Measurements from ENCODE around the gene ERC2. TPM values are rescaled to one million over a fixed set of nuclear protein-coding genes. Genes with fewer than 3 reads are reported as not detected.

ERC2 gene
- total and polyA plus RNA-seq, 7 experiments from 2014 or later = not detected

- Mint-ChIP-seq H3K27me3 (peaks cover 0 to 18% (median 11%) of the 10 kb centered on the region in 5 donors), H3K36me3 (no peaks in the 10 kb centered on the region), H3K27ac (no peak overlapping the region), H3K9me3 (no peaks in the 10 kb centered on the region), H3K4me3 (no peak overlapping the region), H3K4me1 (no peaks in the 10 kb centered on the region)
- no peak for ATAC-seq
- H3K4me1 ChIP-seq (ENCODE audit: control insufficient read depth in 2 of 2, insufficient read depth in 2 of 2, low read length in 2 of 2) = no peaks in the 10 kb centered on the region
- no peak for DNase-seq
- H3K9me3 ChIP-seq (ENCODE audit: control insufficient read depth in 2 of 3, low read length in 3 of 3) = no peaks in the 10 kb centered on the region
- ChIA-PET POLR2A (no interaction called here), CTCF (no interaction called here)
- H3K27ac ChIP-seq (ENCODE audit: low read depth, low read length) = no peak overlapping the region
- no peaks in the 10 kb centered on the region for H3K36me3 ChIP-seq (ENCODE audit: control insufficient read depth in 2 of 3, insufficient read depth in 3 of 3, low read length in 3 of 3)
- H3K27me3 ChIP-seq (ENCODE audit: control insufficient read depth in 2 of 2, insufficient read depth in 2 of 2, low read length in 2 of 2) = no peaks in the 10 kb centered on the region
- intact Hi-C loops (cut with micrococcal nuclease) = no loop called here
- no peak overlapping the region for H3K4me3 ChIP-seq (ENCODE audit: low read length)
Measured at GRCh38 chr3:56309465-56309864, 158.8 kb downstream of the ERC2 start.

DNA sequence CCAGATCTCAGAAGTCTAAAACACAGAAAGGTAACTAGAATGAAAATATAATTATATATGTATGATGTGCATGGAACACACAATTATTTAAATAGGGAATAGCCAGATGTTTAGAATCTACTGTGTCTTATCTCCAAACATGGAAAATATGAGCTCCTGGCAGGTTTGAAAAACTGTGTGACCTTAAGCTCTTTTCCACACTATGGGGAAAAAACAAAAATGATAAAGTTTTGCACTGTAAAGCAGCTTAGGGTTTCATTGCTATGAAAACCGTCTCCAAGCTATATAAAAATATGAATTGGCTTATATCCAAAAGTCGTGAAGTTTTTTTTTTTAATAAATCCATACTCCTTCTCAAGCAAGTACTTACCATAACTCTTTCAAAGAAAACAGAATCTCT, 159.8 kb downstream of the ERC2 start:
- Histone ChIP-seq H3K36me3 (ENCODE audit: control insufficient read depth in 2 of 3, insufficient read depth in 3 of 3, low read length in 3 of 3) (no peaks in the 10 kb centered on the region), H3K9me3 (ENCODE audit: control insufficient read depth in 2 of 3, low read length in 3 of 3) (no peaks in the 10 kb centered on the region), H3K4me1 (ENCODE audit: control insufficient read depth in 2 of 2, insufficient read depth in 2 of 2, low read length in 2 of 2) (no peaks in the 10 kb centered on the region), H3K4me3 (ENCODE audit: low read length) (no peak overlapping the region), H3K27ac (ENCODE audit: low read depth, low read length) (no peak overlapping the region), H3K27me3 (ENCODE audit: control insufficient read depth in 2 of 2, insufficient read depth in 2 of 2, low read length in 2 of 2) (no peaks in the 10 kb centered on the region)
- peaks cover under 1 to 20% (median 11%) of the 10 kb centered on the region in 5 donors for H3K27me3 Mint-ChIP-seq
- intact Hi-C loops (cut with micrococcal nuclease) = no loop called here
- H3K36me3 Mint-ChIP-seq = no peaks in the 10 kb centered on the region
- CTCF ChIA-PET = no interaction called here
- no peak overlapping the region for H3K27ac Mint-ChIP-seq
- peaks cover 0 to under 1% (median 0%) of the 10 kb centered on the region in 7 donors for H3K4me1 Mint-ChIP-seq
- ATAC-seq (no peak), DNase-seq (no peak)
- H3K9me3 Mint-ChIP-seq = no peaks in the 10 kb centered on the region
- POLR2A ChIA-PET = no interaction called here
- H3K4me3 Mint-ChIP-seq = no peak overlapping the region

- Mint-ChIP-seq H3K36me3 (no peaks in the 10 kb centered on the region), H3K4me3 (no peak overlapping the region), H3K27me3 (peaks cover 12 to 39% (median 29%) of the 10 kb centered on the region in 5 donors), H3K27ac (no peak overlapping the region), H3K9me3 (peaks cover 0 to 8% (median 0%) of the 10 kb centered on the region in 11 donors), H3K4me1 (peaks cover 0 to 5% (median 0%) of the 10 kb centered on the region in 7 donors)
- DNase-seq (no peak), ATAC-seq (no peak)
- H3K4me1 ChIP-seq (ENCODE audit: control insufficient read depth in 2 of 2, insufficient read depth in 2 of 2, low read length in 2 of 2) = no peaks in the 10 kb centered on the region
- CTCF ChIA-PET = interaction anchor here (0.7 kb wide), 1 partner anchor 617 kb away, joined by 3 read pairs; no protein-coding TSS in a partner anchor
- H3K4me3 ChIP-seq (ENCODE audit: low read length) = no peak overlapping the region
- no peak overlapping the region for H3K27ac ChIP-seq (ENCODE audit: low read depth, low read length)
- POLR2A ChIA-PET = no interaction called here
- H3K27me3 ChIP-seq (ENCODE audit: control insufficient read depth in 2 of 2, insufficient read depth in 2 of 2, low read length in 2 of 2) = peaks cover 0 to 4% of the 10 kb centered on the region in 2 donors
- no peaks in the 10 kb centered on the region for H3K36me3 ChIP-seq (ENCODE audit: control insufficient read depth in 2 of 3, insufficient read depth in 3 of 3, low read length in 3 of 3)
- intact Hi-C loops (cut with micrococcal nuclease) = loop anchor here in 1 of 2 donors (5.0 kb wide), 1 partner anchor 817 kb away; the partner anchor contains the start of gene WNT5A
- H3K9me3 ChIP-seq (ENCODE audit: control insufficient read depth in 2 of 3, low read length in 3 of 3) = no peaks in the 10 kb centered on the region
Measured at GRCh38 chr3:56304069-56304468, 164.2 kb downstream of the ERC2 start.

GRCh38 chr3:56303487-56303886, 164.8 kb downstream of the ERC2 start:
- no peaks in the 10 kb centered on the region for H3K9me3 ChIP-seq (ENCODE audit: control insufficient read depth in 2 of 3, low read length in 3 of 3)
- no peaks in the 10 kb centered on the region for H3K36me3 ChIP-seq (ENCODE audit: control insufficient read depth in 2 of 3, insufficient read depth in 3 of 3, low read length in 3 of 3)
- H3K4me1 ChIP-seq (ENCODE audit: control insufficient read depth in 2 of 2, insufficient read depth in 2 of 2, low read length in 2 of 2) = no peaks in the 10 kb centered on the region
- DNase-seq (no peak), ATAC-seq (no peak)
- H3K4me3 ChIP-seq (ENCODE audit: low read length) = no peak overlapping the region
- Mint-ChIP-seq H3K36me3 (no peaks in the 10 kb centered on the region), H3K9me3 (peaks cover 0 to 13% (median 0%) of the 10 kb centered on the region in 11 donors), H3K27ac (no peak overlapping the region), H3K4me3 (no peak overlapping the region), H3K27me3 (peaks cover 9 to 35% (median 30%) of the 10 kb centered on the region in 5 donors), H3K4me1 (peaks cover 0 to 5% (median 0%) of the 10 kb centered on the region in 7 donors)
- intact Hi-C loops (cut with micrococcal nuclease) = loop anchor here in 1 of 2 donors (5.0 kb wide), 1 partner anchor 816 kb away; the partner anchor contains the start of gene WNT5A
- no peak overlapping the region for H3K27ac ChIP-seq (ENCODE audit: low read depth, low read length)
- ChIA-PET POLR2A (no interaction called here), CTCF (no interaction called here)
- peaks cover 0 to 4% of the 10 kb centered on the region in 2 donors for H3K27me3 ChIP-seq (ENCODE audit: control insufficient read depth in 2 of 2, insufficient read depth in 2 of 2, low read length in 2 of 2)

GRCh38 chr3:56302417-56302816, 165.8 kb downstream of the ERC2 start:
- no peak for ATAC-seq
- no peak overlapping the region for H3K27ac Mint-ChIP-seq
- H3K36me3 ChIP-seq (ENCODE audit: control insufficient read depth in 2 of 3, insufficient read depth in 3 of 3, low read length in 3 of 3) = no peaks in the 10 kb centered on the region
- peaks cover 0 to 3% (median 0%) of the 10 kb centered on the region in 3 experiments for H3K9me3 ChIP-seq (ENCODE audit: control insufficient read depth in 2 of 3, low read length in 3 of 3)
- CTCF ChIA-PET = no interaction called here
- no peak overlapping the region for H3K4me3 Mint-ChIP-seq
- H3K27me3 Mint-ChIP-seq = peaks cover 9 to 40% (median 30%) of the 10 kb centered on the region in 5 donors
- no peak overlapping the region for H3K27ac ChIP-seq (ENCODE audit: low read depth, low read length)
- H3K36me3 Mint-ChIP-seq = no peaks in the 10 kb centered on the region
- H3K4me3 ChIP-seq (ENCODE audit: low read length) = no peak overlapping the region
- no peaks in the 10 kb centered on the region for H3K4me1 ChIP-seq (ENCODE audit: control insufficient read depth in 2 of 2, insufficient read depth in 2 of 2, low read length in 2 of 2)
- intact Hi-C loops (cut with micrococcal nuclease) = loop anchor here in 1 of 2 donors (5.0 kb wide), 1 partner anchor 815 kb away; the partner anchor contains the start of gene WNT5A
- no peak for DNase-seq
- H3K4me1 Mint-ChIP-seq = peaks cover 0 to 5% (median 0%) of the 10 kb centered on the region in 7 donors
- peaks cover 0 to 4% of the 10 kb centered on the region in 2 donors for H3K27me3 ChIP-seq (ENCODE audit: control insufficient read depth in 2 of 2, insufficient read depth in 2 of 2, low read length in 2 of 2)
- peaks cover 0 to 19% (median 2%) of the 10 kb centered on the region in 11 donors for H3K9me3 Mint-ChIP-seq
- POLR2A ChIA-PET = no interaction called here

DNA sequence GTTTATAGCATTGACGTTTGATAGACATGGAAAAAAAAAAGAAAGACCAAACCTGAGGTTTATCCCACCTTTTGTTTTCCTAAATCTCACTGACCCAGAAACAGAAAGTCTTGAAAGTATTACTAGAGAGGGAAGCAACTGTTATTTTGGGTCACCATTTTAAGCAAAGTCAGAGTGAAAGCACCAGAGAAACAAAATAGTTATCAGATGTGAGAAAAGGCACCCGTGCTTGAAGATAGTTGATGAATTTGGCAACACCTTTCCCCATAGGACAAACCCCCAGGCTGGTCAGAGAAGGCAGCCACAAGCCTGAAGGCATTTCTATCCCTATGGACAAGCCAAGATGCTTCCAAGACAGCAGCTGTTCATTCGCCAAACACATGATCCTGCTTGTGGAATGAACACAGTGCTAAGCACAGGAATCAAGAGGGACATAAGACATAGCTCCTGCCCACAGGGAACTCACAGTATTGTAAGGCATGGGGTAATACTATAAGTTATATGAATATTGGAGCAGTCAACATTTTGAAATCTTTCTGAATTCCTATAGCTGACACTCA, 170.9 kb downstream of the ERC2 start:
- POLR2A ChIA-PET = no interaction called here
- H3K9me3 Mint-ChIP-seq = peaks cover 0 to 19% (median 4%) of the 10 kb centered on the region in 11 donors
- Histone ChIP-seq H3K4me3 (ENCODE audit: low read length) (no peak overlapping the region), H3K9me3 (ENCODE audit: control insufficient read depth in 2 of 3, low read length in 3 of 3) (peaks cover 0 to 3% (median 0%) of the 10 kb centered on the region in 3 experiments), H3K27ac (ENCODE audit: low read depth, low read length) (no peak overlapping the region), H3K36me3 (ENCODE audit: control insufficient read depth in 2 of 3, insufficient read depth in 3 of 3, low read length in 3 of 3) (no peaks in the 10 kb centered on the region), H3K4me1 (ENCODE audit: control insufficient read depth in 2 of 2, insufficient read depth in 2 of 2, low read length in 2 of 2) (no peaks in the 10 kb centered on the region), H3K27me3 (ENCODE audit: control insufficient read depth in 2 of 2, insufficient read depth in 2 of 2, low read length in 2 of 2) (peaks cover 0 to 4% of the 10 kb centered on the region in 2 donors)
- H3K4me1 Mint-ChIP-seq = peaks cover 0 to 4% (median 0%) of the 10 kb centered on the region in 7 donors
- no peak overlapping the region for H3K27ac Mint-ChIP-seq
- peaks cover 5 to 45% (median 32%) of the 10 kb centered on the region in 5 donors for H3K27me3 Mint-ChIP-seq
- CTCF ChIA-PET = no interaction called here
- no peak for DNase-seq
- no peak overlapping the region for H3K4me3 Mint-ChIP-seq
- no peaks in the 10 kb centered on the region for H3K36me3 Mint-ChIP-seq
- ATAC-seq = no peak
- intact Hi-C loops (cut with micrococcal nuclease) = no loop called here

DNA sequence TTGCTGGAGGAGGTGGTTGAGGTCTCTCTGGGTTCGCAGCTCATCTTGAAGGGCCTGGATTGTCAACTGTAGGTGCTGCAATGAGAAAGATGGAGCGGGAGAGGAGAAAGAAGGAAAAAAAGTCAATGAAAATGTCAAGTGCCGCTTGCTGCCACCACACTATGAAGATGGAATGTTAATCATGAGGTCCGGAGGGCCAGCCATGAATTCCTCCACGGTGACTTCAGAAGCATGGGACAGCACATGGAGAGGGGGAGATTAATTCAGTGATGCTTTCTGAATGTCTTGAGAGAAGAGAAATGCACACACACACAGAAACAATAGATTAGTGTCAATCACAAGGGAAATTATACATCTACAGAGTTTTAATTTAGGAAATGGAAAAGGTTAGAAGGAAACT, 171.9 kb downstream of the ERC2 start:
- peaks cover 5 to 38% (median 23%) of the 10 kb centered on the region in 5 donors for H3K27me3 Mint-ChIP-seq
- H3K27ac Mint-ChIP-seq = no peak overlapping the region
- H3K36me3 Mint-ChIP-seq = no peaks in the 10 kb centered on the region
- no peaks in the 10 kb centered on the region for H3K27me3 ChIP-seq (ENCODE audit: control insufficient read depth in 2 of 2, insufficient read depth in 2 of 2, low read length in 2 of 2)
- H3K36me3 ChIP-seq (ENCODE audit: control insufficient read depth in 2 of 3, insufficient read depth in 3 of 3, low read length in 3 of 3) = no peaks in the 10 kb centered on the region
- H3K4me1 ChIP-seq (ENCODE audit: control insufficient read depth in 2 of 2, insufficient read depth in 2 of 2, low read length in 2 of 2) = no peaks in the 10 kb centered on the region
- peaks cover 0 to 17% (median 4%) of the 10 kb centered on the region in 11 donors for H3K9me3 Mint-ChIP-seq
- ChIA-PET POLR2A (no interaction called here), CTCF (no interaction called here)
- DNase-seq = no peak
- H3K27ac ChIP-seq (ENCODE audit: low read depth, low read length) = no peak overlapping the region
- intact Hi-C loops (cut with micrococcal nuclease) = no loop called here
- no peak overlapping the region for H3K4me3 Mint-ChIP-seq
- ATAC-seq = no peak
- H3K4me1 Mint-ChIP-seq = peaks cover 0 to 6% (median 0%) of the 10 kb centered on the region in 7 donors
- H3K4me3 ChIP-seq (ENCODE audit: low read length) = no peak overlapping the region
- peaks cover 0 to 3% (median 0%) of the 10 kb centered on the region in 3 experiments for H3K9me3 ChIP-seq (ENCODE audit: control insufficient read depth in 2 of 3, low read length in 3 of 3)
